Measurements from ENCODE around the gene PPP1R37. TPM values are rescaled to one million over a fixed set of nuclear protein-coding genes. Genes with fewer than 3 reads are reported as not detected.

The PPP1R37 gene
- total and polyA plus RNA-seq, 2 of the 8 experiments (the other 6 are each of a cell fraction or from before 2014, with no cell fraction given): 14.6 to 25.7 TPM

- Histone ChIP-seq H3K56ac (replicated peaks; ENCODE audit: insufficient read length, low read depth, low read length) (no peak overlapping the region), H2BK120ac (replicated peaks; ENCODE audit: low read depth, low read length) (no peak overlapping the region), H3K9ac (replicated peaks in 1 of 4; ENCODE audit: extremely low read depth in 1 of 4, low read depth in 3 of 4, low read length in 3 of 4) (no peak overlapping the region), H3K4me2 (ENCODE audit: insufficient read depth in 1 of 2, low read depth in 2 of 2, low read length in 2 of 2) (no peak overlapping the region), H4K20me1 (replicated peaks in 1 of 2; ENCODE audit: control insufficient read depth in 1 of 2, insufficient read depth in 2 of 2, low read length in 2 of 2) (peaks cover 8 to 17% of the 10 kb centered on the region in 2 experiments), H2BK15ac (ENCODE audit: low read length) (no peak overlapping the region), H3K27me3 (replicated peaks in 1 of 4; ENCODE audit: control insufficient read depth in 3 of 4, extremely low read depth in 1 of 4, insufficient read depth in 3 of 4, low read length in 3 of 4) (no peaks in the 10 kb centered on the region), H2BK20ac (ENCODE audit: low read length) (no peak overlapping the region), H2BK5ac (ENCODE audit: low read depth, low read length) (no peak overlapping the region), H3K36me3 (ENCODE audit: control insufficient read depth in 2 of 4, insufficient read depth in 4 of 4, low read length in 3 of 4) (peaks cover 12 to 72% (median 47%) of the 10 kb centered on the region in 4 experiments; a peak in 7 of 8 replicates), H4K5ac (ENCODE audit: insufficient read length, low read depth, low read length) (no peak overlapping the region), H3K27ac (ENCODE audit: low read depth, low read length) (no peak overlapping the region), H3K4me3 (ENCODE audit: extremely low read depth in 1 of 4, insufficient read depth in 2 of 4, low read depth in 3 of 4, low read length in 4 of 4) (no peak overlapping the region), H3K14ac (ENCODE audit: insufficient read length) (no peak overlapping the region), H3K9me3 (ENCODE audit: insufficient read depth in 2 of 2, low read depth in 1 of 2, low read length in 1 of 2) (no peaks in the 10 kb centered on the region), H4K91ac (replicated peaks; ENCODE audit: insufficient read length, low read length) (no peak overlapping the region), H3K18ac (ENCODE audit: extremely low read depth, low read length) (no peak overlapping the region), H2BK12ac (ENCODE audit: low read depth, low read length) (no peak overlapping the region), H3K79me2 (ENCODE audit: control insufficient read depth in 1 of 2, insufficient read depth in 2 of 2, low read length in 2 of 2) (no peaks in the 10 kb centered on the region), H3K23me2 (ENCODE audit: low read depth, low read length) (peaks cover 2% of the 10 kb centered on the region; the same call in 1 of the 2 replicates), H3K4ac (replicated peaks; ENCODE audit: insufficient read length, low read depth, low read length) (no peak overlapping the region), H3K4me1 (replicated peaks in 1 of 4; ENCODE audit: control insufficient read depth in 3 of 4, insufficient read depth in 4 of 4, low read length in 3 of 4) (peaks cover 0 to 4% (median 1%) of the 10 kb centered on the region in 4 experiments; a peak in 4 of 7 replicates), H4K8ac (ENCODE audit: extremely low read depth, insufficient read depth, low read length) (no peak overlapping the region), H2AFZ (ENCODE audit: low read length) (no peak overlapping the region), H3K79me1 (ENCODE audit: low read depth, low read length) (peaks cover 4% of the 10 kb centered on the region), H2AK5ac (ENCODE audit: low read depth, low read length) (no peak overlapping the region), H3K23ac (ENCODE audit: insufficient read length) (no peak overlapping the region)
- DNase-seq (ENCODE audit: low read depth in 1 of 2, low spot score in 2 of 2): no peak
- CTCF ChIA-PET (ENCODE audit: partially characterized antibody): interaction anchor here (0.6 to 4.3 kb wide), 11 partner anchors 15 to 182 kb away, joined by 3 to 85 read pairs (median 4); partner anchors contain the start of genes CLASRP, PPP1R37 and RELB
- POLR2A ChIA-PET (ENCODE audit: partially characterized antibody): interaction anchor here (0.9 to 1.5 kb wide), 4 partner anchors 8 to 209 kb away, joined by 3 to 6 read pairs (median 4); no protein-coding TSS in a partner anchor
- no peak for FAIRE-seq
- 97% methylated on average over 9 of the region's 9 CpGs; no CpG with 5 or more reads in 1 of the 2 experiments for WGBS, 2 experiments (ENCODE audit: extremely low coverage in 1 of 2, insufficient coverage in 1 of 2, insufficient read length in 1 of 2, insufficient replicate concordance in 2 of 2, low coverage in 1 of 2, low lambda C conversion rate in 2 of 2, missing lambda C conversion rate in 1 of 2)
- TF ChIP-seq CHD1 (IDR thresholded peaks at IDR 0.05; ENCODE audit: low read depth, low read length) (no peak), TAF1 (IDR thresholded peaks at IDR 0.05; ENCODE audit: low read depth, low read length) (no peak), ZNF274 (IDR thresholded peaks at IDR 0.05; ENCODE audit: borderline replicate concordance, extremely low read depth, low read length) (no peak), BRCA1 (IDR thresholded peaks at IDR 0.05; ENCODE audit: low read depth, low read length) (no peak), SIX5 (IDR thresholded peaks at IDR 0.05; ENCODE audit: low read depth, low read length) (no peak), FOSL1 (IDR thresholded peaks at IDR 0.05; ENCODE audit: insufficient read depth, low read depth, low read length) (no peak), POLR2A (IDR thresholded peaks at IDR 0.05; ENCODE audit: control extremely low read depth in 1 of 2, low read depth in 2 of 2, low read length in 2 of 2) (no peak)
Observed at GRCh38 chr19:45057444-45057843, 35.5 kb upstream of the PPP1R37 start.
